Measurements from ENCODE around the gene USH1C.

Gene USH1C

GRCh38 chr11:17544181-17544622, at the start of gene USH1C:
TSS of gene USH1C (minus strand) at chr11:17544416. CDS start at chr11:17544307, 109 bp downstream.
- DNase-seq (ENCODE audit: low read depth in 2 of 2) = peak in 1 of 2 donors; percentile 29

- DNase-seq (ENCODE audit: low read depth in 2 of 2) = no peak
Measured at GRCh38 chr11:17593466-17594245, 49.4 kb upstream of the USH1C start.

- no peak for DNase-seq (ENCODE audit: low read depth in 2 of 2)
Measured at GRCh38 chr11:17591293-17591692, 47.1 kb upstream of the USH1C start.

DNA sequence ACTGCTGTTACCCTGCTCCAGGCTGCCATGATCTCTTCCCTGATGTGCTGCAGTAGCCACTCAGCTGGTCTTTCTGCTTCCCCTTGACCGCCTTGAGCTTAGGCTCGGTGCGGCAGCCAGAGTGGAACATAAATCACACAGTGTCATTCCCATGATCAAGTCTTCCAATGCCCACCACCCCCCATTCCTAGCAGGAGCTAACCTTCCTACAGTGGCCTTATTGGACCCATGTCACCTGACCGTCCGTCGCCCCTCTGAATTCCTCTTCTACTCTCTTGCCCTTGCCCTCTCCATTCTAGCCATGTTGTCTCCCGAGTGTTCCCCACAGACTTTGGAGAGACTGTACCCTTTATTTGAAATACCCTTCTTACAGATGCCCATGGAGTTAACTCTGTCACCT, 46.2 kb upstream of the USH1C start:
- no peak for DNase-seq (ENCODE audit: low read depth in 2 of 2)

DNA sequence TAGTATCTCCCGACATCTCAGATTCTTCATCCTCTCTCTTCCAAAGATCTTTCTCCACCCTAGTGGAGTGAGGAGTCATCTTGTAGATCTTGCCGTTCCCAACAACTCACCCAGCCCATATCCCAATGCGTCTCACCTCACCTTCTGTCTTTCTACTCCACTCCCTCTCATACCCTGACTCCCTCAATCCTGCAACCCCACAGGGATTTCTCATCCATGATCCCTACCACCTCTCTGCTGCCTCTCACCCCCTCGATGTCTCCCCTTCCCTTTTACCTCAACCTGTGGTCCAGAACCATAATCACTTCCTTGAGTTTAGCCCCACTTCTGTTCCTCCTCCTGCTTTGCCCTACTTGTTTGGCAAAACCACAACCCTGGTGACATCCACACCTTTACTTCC, 44.5 kb upstream of the USH1C start:
- no peak for DNase-seq (ENCODE audit: low read depth in 2 of 2)

GRCh38 chr11:17588166-17588565, 44.0 kb upstream of the USH1C start:
- no peak for DNase-seq (ENCODE audit: low read depth in 2 of 2)

- no peak for DNase-seq (ENCODE audit: low read depth in 2 of 2)
Measured at GRCh38 chr11:17585911-17586695, 41.9 kb upstream of the USH1C start.

GRCh38 chr11:17581732-17582053, 37.5 kb upstream of the USH1C start:
- DNase-seq (ENCODE audit: low read depth in 2 of 2) = no peak

DNA sequence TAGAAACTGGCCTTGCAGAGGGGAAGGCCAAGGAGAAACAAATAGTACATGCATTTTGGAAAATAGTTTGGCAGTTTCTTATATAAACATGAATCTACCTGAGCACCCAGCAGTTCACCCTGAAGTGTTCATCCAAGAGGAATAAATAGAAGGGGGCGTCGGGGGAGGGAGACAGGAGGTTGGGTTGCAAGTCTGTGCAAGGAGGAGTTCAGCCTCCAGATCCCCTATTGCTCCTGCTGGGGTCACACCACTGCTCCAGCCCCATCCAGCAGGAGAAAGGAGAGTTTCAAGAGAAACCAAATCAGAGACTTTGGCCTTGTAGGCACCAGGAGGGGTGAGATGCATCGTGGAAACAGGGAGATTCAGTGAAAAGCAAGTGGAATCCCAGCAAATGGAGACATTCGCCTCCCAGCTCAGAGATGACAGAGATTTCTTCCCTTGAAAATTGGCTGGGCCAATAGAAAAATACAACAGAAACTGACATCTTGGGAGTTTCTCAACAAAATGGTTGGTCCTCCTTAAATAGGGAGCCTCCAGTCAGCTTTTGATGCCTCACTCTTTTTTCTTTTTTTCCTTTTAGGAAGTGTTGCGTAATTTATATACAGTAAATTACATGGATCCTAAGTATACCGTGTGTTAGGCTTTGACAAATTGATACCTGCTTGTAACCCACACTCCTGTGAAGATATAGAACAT, 37.0 kb upstream of the USH1C start:
- no peak for DNase-seq (ENCODE audit: low read depth in 2 of 2)

GRCh38 chr11:17580271-17580670, 36.1 kb upstream of the USH1C start:
- no peak for DNase-seq (ENCODE audit: low read depth in 2 of 2)

DNA sequence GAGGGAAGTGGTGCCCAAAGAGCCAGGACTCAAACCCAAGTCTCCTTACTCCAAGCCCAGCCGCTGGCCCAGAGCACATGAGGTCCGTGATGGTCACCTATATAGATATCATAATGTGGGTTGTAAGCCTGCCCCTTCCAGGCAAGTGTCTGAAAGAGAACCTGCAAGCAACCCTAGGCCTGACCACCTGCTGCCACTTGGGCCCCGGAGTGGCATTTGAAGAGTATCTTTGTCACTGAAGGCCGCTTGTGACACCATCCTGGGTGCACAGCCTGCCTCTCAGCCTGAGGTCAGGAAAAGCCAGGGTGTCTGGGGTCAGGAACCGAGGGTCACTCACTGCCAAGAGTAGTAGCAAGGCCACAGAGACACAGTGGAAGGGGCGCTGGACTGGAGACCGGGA, 35.2 kb upstream of the USH1C start:
- DNase-seq (ENCODE audit: low read depth in 2 of 2) = no peak

DNA sequence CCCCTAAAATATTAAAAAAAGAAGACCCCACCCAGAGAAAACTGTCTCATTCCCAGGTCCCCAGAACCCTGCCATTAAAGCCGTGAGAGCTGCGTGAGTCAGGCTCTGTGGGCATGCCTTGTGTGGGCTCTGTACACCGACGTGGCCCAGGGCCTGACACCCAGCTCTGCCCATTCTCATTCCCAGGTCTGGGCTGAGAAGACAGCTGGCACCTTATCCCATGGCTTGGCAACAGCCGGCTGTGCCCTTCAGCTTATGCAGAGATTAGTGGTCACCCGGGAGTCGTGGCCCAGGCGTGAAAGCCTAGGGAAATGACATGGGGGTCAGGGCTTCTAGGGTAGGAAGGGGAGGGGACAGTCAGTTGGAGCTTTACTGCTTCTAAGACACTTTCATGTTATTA, 34.7 kb upstream of the USH1C start:
- no peak for DNase-seq (ENCODE audit: low read depth in 2 of 2)

DNA sequence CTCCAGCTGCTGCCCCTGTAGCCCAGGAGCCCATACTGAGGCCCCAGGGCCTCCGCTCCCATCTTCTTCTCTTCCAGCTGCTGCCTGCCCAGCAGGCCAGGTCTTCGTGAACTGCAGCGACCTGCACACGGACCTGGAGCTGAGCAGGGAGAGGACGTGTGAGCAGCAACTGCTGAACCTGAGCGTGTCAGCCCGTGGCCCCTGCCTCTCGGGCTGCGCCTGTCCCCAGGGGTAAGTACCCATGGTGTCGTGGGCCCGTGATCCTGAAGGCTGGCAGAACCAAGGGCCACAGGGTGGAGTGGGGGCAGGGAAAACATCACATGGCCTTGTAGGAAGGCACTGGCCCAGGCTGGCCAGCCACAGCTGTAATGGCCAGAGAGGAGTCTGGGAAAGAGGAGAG, 34.1 kb upstream of the USH1C start:
- no peak for DNase-seq (ENCODE audit: low read depth in 2 of 2)

DNA sequence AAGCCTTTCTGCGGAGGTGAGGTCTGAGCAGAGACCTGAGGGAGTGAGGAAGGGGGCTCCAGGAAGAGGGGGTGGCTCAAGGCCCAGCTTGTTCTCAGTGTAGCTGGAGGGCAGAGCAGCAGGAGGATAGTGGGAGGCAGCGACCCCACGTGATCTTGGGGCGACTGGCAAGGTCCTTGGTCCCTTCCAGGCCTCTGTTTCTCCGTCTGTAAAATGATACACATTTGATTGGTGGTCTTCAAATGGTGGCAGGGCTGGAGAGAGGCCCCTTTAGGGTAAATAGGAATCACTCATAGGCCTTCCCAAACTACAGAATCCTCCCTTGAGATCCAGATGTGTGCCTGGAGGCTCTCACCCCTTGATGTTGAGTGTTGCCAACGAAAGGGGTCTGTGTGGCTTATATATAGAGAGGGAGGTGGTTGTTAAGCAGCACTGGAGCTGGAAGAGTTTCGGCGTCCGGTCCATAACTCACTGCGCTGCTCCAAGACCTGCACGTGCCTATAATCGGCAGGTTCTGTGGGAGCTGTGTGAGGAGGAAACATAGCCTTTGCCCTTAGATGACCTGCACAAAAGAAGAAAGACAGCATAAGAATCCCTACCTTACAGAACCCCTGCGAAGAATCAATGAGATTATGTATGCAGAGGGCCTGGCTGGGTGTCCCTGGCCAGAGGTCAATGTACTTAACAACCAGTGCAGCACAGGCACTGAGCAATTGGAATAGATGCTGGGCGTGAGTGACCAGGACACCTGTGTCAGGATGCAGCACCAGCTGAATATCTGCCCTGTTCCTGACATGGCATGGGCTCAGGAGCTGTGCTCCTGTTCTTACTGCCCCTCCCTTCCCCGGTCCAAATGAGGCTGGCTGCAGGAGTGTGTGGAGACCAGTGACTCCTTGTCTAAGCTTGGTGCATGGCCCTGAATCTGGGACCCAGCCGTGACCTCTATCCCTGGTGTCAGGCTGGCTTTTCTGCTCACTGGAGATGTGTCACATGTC, 31.5 kb upstream of the USH1C start:
- DNase-seq (ENCODE audit: low read depth in 2 of 2) = no peak

- no peak for DNase-seq (ENCODE audit: low read depth in 2 of 2)
Measured at GRCh38 chr11:17574141-17575091, 30.2 kb upstream of the USH1C start.

DNA sequence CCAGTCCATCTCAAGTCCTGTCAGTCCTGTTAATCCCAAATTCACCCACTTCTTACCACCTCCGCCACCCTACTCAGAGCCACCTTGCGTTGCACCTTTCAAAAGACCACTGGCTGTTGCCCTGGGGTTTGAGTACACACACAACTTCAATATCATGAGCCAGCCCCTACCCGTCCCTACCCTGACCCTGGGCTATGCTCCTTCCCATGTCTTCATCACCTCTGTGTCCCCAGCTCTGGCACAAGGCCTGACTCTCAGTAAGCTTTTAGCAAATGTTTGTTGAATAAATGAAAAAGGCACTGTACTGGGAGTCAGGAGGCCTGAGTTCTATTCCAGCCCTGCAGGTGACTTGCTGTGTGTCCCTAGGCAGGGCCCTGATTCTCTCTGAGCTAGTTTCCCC, 29.3 kb upstream of the USH1C start:
- DNase-seq (ENCODE audit: low read depth in 2 of 2) = no peak

GRCh38 chr11:17572791-17573460, 28.7 kb upstream of the USH1C start:
- no peak for DNase-seq (ENCODE audit: low read depth in 2 of 2)

GRCh38 chr11:17572359-17572690, 28.1 kb upstream of the USH1C start:
- DNase-seq (ENCODE audit: low read depth in 2 of 2) = no peak

GRCh38 chr11:17571431-17572358, 27.5 kb upstream of the USH1C start:
- no peak for DNase-seq (ENCODE audit: low read depth in 2 of 2)
